Astrocyte (in vitro differentiated cells and primary cell): ENCODE measurements around the gene CBX8.

Experiments
- CTCF ChIP-seq: IDR thresholded peaks from 2 replicates; pipeline ENCODE4 v1.5.1; 2011; ENCODE audit warnings: low read depth, mild to moderate bottlenecking, inconsistent platforms, low read length, moderate library complexity; ENCODE audit not compliant: insufficient read depth
- EZH2 ChIP-seq: IDR thresholded peaks from 2 replicates; pipeline ENCODE4 v1.6.1; 2012; ENCODE audit warnings: mild to moderate bottlenecking, low read length, inconsistent platforms; ENCODE audit not compliant: insufficient read depth

- TF ChIP-seq CTCF (no peak), EZH2 (no peak)
These were observed 38.6 kb upstream of the CBX8 start for GRCh38 chr17:79835470-79835899.
